HG03378 (cell line): Measurements from ENCODE around the gene RAI1.

ENCODE experiments used
- ATAC-seq: cut with Tn5 transposase; IDR thresholded peaks from one replicate; pipeline ENCODE4 v1.9.1; 2021; ENCODE audit warnings: mild to moderate bottlenecking, moderate library complexity; ENCODE audit not compliant: unreplicated experiment

RAI1 gene

DNA sequence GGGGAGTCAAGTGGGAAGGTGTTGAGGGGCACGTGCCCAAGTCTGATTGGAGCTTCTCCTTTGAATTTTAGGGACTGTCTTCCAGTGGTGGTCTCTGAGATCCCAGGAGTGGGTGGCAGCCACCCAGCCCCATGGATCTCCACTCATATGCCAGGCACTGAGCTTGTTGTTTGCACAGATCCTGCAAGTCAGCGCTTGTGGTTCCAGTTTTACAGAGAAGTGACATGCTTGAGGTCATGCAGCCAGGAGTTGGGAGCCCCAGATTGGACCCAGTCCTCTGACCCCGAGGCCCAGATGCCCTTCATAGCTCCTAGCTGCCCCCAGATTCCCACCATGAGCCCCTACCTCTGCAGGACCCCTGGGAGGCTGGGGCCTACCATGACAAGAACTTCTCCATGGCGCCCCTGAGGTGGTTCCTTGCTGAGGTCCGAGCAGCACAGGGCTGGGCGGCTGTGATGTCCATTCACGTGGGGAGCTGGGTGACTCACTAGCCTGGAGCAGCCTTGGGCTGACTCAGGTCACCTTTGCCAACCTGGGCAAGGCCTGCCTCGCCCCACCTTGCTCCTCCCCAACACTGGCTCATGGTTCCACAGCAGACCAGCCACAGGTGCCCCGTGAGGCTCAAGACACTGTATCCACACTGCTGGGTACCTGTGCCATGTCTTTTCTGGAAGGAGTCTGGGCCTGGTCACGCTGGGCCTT, 47.4 kb downstream of the RAI1 start:
- ATAC-seq: no peak

DNA sequence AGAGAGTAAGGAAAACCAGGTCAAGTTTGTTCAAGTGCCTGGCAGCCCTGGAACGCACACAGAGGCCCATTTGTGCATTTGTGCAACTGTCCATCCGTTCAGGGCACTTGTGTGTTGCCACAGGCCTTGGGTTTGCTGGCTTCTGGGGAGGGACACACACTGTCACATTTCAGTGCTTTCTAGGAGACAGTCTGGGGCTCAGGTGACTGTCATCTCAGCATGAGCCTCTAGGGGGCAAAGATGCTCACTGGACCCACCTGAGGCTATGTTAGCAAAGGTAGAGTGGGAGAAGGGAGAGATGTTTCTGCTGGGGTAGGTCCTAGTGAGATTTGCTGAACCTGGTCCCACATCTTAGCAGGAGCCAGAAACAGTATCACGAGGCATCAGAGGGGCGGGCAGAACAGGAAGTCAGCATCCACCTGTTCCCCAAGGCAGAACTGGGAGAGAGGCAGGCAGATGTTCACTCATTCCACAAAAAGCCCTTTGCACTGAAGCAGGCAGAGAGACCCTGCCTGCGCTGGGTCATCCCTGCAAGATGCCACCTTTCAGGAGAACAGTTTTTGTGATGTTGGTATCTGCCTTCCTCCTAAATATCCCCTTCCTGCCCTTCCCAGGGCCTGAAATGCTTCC, 48.5 kb downstream of the RAI1 start:
- ATAC-seq: no peak

DNA sequence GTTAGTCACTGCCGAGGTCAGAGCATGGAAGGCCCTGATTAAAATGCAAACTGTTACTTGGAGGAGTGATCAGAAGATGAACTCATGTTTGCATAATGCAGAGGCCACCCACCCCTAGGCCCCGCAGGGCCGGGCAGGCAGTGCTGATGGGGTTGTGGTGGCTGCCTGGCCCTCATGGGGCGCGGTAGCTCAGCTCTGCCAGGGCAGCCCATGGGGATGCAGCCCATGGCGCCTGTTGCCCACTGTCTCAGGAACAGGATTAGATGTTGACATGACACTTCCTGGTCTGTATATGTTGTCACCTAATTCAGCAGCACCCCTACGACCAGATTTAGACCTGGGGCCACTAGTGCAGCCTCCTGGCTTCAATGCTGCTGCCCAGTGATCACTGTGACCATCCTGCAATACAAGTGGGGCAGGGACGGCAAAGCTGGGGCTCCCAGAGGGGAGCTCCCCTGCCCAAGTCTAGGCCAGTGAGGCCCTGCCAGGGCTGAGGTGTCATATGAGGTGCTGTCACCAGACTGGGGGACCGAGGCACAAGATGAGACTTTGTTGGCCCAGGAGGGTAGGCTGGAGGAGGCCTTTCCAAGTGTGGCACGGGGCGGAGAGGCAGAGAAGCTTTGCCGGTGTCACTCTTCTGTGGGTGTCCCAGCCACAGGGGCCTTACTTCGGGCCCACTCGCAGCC, 49.1 kb downstream of the RAI1 start:
- ATAC-seq: no peak

- ATAC-seq: no peak
Measured at GRCh38 chr17:17732444-17732843, 51.2 kb downstream of the RAI1 start.

DNA sequence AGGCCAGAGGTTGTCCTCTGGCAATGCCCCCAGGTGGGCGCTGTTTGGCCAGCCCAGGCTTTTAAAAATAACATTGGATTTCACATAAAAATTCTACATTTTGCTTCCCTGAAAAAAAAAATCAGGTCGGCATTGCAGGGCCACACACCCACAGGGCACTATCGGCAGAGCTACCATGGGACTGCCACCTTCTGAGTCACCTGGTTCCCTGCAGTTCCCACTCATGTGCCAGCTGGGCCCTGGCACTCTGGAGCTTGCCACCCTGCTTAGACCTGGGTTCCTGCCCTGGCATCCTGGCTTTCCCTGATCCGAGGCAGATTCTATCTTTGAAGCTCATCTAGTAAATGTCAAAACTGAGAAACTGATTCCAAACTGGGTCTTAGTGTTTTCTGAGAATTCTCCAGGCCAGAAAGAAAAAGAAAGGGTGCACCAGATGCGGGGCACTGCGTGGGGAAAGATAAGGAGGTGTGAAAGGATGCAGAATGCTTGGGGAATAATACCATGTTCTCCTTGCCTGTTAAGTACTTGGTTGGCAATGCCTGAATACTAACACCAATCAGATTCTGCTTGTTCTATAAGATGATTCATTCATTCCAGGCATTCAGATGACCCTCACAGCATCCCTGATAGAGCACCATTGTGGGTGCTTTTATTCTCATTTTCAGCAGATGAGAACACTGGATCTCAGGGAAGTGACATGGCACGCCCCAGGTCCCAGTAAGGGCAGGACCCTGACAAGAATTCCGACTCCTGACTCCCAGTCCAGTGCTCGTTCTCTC, 51.8 kb downstream of the RAI1 start:
- no peak for ATAC-seq

- no peak for ATAC-seq
Measured at GRCh38 chr17:17736205-17737183, 55.2 kb downstream of the RAI1 start.

- ATAC-seq: no peak
Measured at GRCh38 chr17:17737961-17738894, 57.0 kb downstream of the RAI1 start.

DNA sequence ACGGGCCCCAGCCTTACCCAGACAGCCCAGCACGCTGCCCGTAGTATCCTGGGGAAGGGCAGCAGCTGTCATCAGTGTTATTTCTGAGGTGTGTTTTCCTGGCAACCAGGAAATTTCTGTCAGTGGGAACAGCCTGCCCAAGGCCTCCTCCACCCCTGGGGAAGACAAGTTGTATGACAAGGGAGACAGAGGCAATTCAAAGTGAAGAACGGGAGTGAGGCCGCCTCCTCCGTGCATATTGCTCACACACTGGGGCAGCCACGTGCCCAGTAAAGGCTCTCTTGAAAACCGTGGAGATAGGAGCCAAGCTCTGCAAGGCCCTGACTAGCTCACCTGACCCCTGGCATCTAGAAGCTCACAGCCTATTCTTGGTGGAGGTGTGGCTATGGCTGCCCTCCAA, 57.6 kb downstream of the RAI1 start:
- no peak for ATAC-seq

- ATAC-seq: no peak
Measured at GRCh38 chr17:17739388-17740066, 58.3 kb downstream of the RAI1 start.

- no peak for ATAC-seq
Measured at GRCh38 chr17:17740615-17741348, 59.5 kb downstream of the RAI1 start.

DNA sequence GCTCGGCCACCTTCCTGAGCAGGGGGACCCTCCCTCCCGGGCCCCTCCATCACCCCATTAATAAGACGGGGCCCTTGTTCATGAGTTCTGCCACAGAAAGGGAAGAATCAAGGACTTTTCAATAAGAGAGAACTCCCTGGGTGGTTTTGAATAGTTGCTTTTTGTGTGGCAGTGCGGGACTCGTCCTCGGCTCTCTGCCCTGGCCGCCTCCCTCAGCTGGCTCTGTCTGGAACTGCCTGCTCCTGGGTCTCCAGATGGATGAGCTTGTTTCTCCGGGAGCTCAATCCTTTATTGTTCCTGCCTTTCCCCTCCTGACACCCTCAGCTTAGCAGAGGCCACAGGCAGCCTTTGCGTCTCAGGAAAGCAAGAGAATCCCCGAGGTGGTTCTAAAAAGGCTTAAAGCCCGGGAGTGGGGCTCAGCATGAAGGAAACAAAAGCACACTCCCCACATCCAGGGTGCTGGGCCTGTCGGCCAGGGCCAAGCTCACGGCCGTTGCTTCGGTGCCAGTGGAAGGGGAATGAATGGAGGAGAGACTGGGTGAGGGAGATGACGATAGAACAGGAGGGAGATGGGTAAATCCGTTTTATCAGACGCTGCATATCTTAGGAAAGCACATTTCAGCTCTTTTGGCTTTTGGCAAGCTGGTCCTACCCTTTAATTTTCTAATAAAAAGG, 60.2 kb downstream of the RAI1 start:
- ATAC-seq: no peak

DNA sequence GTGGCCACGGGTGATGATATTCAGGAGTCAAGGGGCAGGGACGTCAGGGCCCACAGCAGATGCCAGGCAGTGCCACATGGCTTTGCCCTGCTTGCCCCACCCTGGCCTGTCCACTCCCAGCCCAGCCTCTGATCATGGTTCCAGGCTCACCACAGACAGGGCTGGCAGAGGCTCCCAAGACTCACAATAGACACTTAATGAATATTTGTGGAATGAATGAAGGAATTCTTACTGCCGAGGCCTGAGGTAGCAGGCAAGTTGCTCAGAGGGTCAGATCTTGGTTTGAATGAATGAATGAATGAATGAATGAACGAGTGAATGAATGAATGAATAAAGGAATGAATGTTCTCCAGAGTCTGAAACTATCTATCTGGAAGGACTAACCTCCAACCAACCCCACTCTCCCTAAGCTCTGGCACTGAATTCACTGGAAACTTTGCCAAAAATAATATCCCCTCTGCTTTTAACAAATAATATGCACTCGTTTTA, 60.9 kb downstream of the RAI1 start:
- ATAC-seq: no peak

DNA sequence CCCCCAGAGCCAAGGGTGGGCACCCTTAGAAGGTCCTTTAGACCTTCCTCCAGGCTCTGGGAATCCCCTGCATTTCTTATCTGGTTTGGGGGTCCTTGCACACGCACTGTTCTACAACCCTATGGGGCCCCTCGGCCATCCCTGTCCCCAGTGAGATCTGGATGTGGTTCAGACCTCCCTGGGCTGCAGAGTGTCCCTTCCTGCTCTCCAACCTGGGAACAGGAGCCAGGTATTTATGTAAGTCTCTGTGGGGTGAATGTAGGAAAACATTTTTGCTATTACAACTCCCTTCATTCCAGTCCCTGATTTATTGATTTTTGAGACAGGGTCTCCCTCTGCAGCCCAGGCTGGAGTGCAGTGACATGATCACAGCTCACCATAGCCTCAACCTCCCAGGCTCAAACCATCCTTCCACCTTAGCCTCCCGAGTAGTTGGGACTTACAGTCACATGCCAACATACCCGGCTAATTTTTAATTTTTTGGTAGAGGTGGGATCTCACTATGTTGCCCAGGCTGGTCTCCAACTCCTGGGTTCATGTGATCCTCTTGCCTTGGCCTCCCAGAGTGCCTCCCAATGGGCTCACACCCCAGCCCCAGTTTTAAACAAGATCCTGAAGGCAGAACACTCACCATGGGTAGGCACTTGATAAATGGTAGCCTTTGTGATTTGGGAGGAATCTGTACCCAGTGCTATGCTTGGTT, 61.6 kb downstream of the RAI1 start:
- no peak for ATAC-seq

DNA sequence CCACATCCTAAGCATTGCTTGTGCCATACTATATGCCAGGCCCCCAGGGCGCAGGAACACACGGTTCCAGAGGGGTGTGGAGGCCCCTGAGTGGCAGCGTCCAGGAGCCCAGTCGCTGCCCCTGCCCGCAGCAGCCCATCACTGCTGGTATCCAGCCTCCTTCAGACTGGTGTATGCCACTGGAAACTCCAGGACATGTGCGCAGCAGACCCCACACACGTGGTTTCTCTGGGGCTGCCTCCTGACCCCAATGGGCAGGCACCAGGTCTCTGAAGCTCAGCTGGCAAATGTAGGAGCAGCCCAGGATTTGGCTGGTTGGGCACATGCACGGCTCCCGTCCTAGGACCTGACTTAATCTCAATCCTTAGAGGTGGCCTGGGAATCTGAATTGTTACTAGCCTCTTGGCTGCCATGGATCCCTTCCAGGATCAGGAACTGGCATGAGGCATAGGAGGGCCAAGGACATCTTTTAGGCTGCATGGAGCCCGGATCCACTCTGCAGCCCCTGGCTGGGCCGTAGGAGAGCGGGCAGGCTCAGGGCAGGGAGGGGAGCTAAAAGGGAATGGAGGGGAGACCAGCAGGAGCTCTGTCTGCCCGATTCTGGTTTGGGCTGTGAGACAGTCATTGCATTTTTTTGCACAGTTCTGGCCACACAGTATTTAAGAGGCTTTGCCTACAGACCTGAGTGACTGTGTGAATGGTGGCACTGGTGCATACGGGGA, 62.3 kb downstream of the RAI1 start:
- no peak for ATAC-seq

DNA sequence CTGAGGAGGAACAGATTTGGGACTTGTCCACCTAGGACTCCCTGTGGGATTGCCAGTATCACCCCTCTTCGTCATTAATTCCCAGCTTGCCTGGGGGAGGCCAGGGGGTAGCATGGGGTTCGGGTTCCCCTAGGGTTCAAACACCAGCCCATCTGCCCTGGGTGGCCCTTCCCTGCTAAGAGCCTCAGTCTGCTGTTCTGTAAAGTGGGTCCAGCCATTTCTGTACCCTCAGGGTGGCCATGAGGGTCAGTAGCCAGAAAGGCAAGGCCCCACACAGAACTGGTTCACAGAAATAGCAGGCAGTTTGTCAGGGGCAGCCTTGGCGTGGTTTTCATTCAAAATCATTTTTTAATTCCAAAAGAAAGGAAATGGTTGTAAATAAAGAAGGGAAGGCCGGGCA, 62.9 kb downstream of the RAI1 start:
- ATAC-seq: no peak
